Glutamatergic neuron (in vitro differentiated cells): ENCODE results near the gene ANTXR1. TPM values are rescaled to one million over a fixed set of nuclear protein-coding genes. Genes with fewer than 3 reads are reported as not detected.

Experiments used
- DNase-seq: peaks from one replicate; pipeline ENCODE4 v3.0.0; 2022
- H3K27ac Mint-ChIP-seq: one replicate; pipeline ENCODE4 v1.8.0; 2020; ENCODE audit warnings: mild to moderate bottlenecking, mixed read lengths, inconsistent platforms; ENCODE audit not compliant: unreplicated experiment
- H3K27me3 Mint-ChIP-seq: one replicate; pipeline ENCODE4 v1.8.0; 2020; ENCODE audit warnings: mild to moderate bottlenecking, moderate library complexity, mixed read lengths, inconsistent platforms; ENCODE audit not compliant: unreplicated experiment
- H3K36me3 Mint-ChIP-seq: one replicate; pipeline ENCODE4 v1.8.0; 2020; ENCODE audit warnings: mild to moderate bottlenecking, mixed read lengths, inconsistent platforms; ENCODE audit not compliant: unreplicated experiment
- H3K4me1 Mint-ChIP-seq: one replicate; pipeline ENCODE4 v1.8.0; 2020; ENCODE audit warnings: mild to moderate bottlenecking, low read depth, mixed read lengths, inconsistent platforms; ENCODE audit not compliant: unreplicated experiment
- H3K4me3 Mint-ChIP-seq: one replicate; pipeline ENCODE4 v1.8.0; 2020; ENCODE audit warnings: mild to moderate bottlenecking, mixed read lengths, inconsistent platforms; ENCODE audit not compliant: unreplicated experiment
- H3K9me3 Mint-ChIP-seq: one replicate; pipeline ENCODE4 v1.8.0; 2020; ENCODE audit warnings: mild to moderate bottlenecking, moderate library complexity, mixed read lengths, inconsistent platforms; ENCODE audit not compliant: unreplicated experiment
- CTCF ChIP-seq: fragments of 200-600 bp; sonication (generic); IDR thresholded peaks from one replicate; pipeline ENCODE4 v1.5.0; 2021; ENCODE audit not compliant: partially characterized antibody, unreplicated experiment
- total RNA-seq: library from RNA; stranded (reverse); fragmentation: NEBNext Ultra II Directional; extraction: Animal tissue kit (Norgen Biotek cat#: 25700); gene quantifications from one replicate; pipeline ENCODE4 v1.2.1, GENCODE V29; 2021; ENCODE audit not compliant: unreplicated experiment

Gene ANTXR1
- total RNA-seq, 1 donor from 2014 or later: 26.7 TPM

DNA sequence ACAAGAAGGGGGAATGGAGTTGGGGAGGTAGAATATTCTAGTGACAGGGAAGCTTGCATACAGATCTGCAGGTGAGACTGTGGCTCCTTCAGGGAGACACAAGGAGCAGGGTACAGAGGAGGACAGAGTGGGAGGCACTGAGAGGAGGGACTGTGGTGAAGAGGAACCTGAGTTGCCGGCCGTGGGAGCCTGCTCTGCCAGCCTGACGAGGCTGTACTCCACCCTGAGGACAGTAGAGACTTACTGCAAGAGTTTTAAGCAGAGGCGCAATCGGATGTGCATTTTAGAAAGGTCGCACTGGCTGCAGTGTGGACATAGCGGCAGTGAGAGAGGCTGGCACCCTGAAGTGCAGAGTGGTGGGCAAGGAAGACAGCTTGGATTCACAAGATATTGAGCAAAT lies 188.3 kb downstream of the ANTXR1 start:
- no peak for TF ChIP-seq CTCF
- Mint-ChIP-seq H3K27me3 (peaks cover 5% of the 10 kb centered on the region), H3K36me3 (no peaks in the 10 kb centered on the region), H3K27ac (no peak overlapping the region), H3K4me3 (no peak overlapping the region), H3K4me1 (no peaks in the 10 kb centered on the region), H3K9me3 (no peaks in the 10 kb centered on the region)
- DNase-seq: no peak

DNA sequence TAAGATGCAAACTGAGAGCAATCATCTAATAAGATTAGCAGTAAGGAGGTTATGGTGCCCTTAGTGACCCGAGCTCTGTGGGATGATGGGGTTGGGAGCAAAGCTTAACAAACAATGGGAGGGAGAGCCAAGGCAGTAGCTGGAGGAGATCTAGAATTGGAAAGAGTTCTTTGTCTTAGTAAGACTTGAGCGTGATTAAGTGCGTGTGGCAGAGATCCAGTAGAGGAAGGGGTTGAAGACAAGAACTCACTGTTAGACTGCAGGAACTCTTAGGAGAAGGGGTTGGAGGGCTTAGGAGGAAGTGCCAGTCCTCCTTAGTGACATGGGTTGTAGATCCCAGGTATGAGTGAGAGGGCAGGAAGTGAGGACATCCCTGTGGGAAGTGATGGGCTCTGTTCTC lies 189.3 kb downstream of the ANTXR1 start:
- Mint-ChIP-seq H3K27ac (no peak overlapping the region), H3K4me1 (no peaks in the 10 kb centered on the region), H3K4me3 (no peak overlapping the region), H3K9me3 (no peaks in the 10 kb centered on the region), H3K36me3 (peaks cover 3% of the 10 kb centered on the region), H3K27me3 (peaks cover 3% of the 10 kb centered on the region)
- TF ChIP-seq CTCF: no peak
- no peak for DNase-seq

DNA sequence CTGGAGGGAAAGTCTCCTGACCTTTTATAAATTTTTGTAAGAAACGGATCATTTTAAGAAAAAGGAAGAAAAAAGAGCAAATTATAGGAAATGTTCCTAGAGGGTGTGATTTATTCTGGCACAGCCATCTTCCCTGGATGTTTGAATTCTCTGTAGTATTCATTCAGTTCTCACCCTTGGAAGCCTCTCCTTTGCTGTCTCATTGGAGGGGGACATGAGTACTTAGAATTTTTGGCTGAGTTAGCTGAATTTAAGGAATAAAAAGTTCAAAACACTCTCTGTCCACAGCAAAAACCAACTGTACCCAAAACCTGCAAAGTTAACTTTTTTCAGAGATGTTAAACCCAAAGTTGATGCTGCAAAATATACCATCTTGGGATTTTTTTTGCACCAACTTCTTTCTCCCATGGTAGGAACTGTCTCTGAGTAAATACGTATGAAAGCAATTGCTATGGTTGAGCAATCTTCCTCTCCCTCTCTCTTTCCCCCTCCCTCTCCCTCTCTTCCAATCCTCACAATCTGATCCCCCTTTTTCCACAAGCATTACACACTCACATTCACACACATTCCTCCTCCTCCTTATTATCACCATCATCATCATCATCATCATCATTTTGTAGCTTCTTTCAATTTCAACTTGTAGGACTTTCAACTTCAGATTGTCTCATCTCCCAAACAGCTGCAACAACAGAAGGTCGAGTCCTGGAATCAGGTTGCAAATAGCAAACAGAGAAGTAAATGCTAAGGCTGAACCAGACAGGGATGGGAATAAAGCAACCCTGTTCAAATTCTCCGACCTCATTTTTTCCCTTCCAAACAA lies 190.4 kb downstream of the ANTXR1 start:
- peaks cover 9% of the 10 kb centered on the region for H3K36me3 Mint-ChIP-seq
- H3K4me1 Mint-ChIP-seq: no peaks in the 10 kb centered on the region
- H3K9me3 Mint-ChIP-seq: no peaks in the 10 kb centered on the region
- TF ChIP-seq CTCF: no peak
- no peak overlapping the region for H3K4me3 Mint-ChIP-seq
- no peak overlapping the region for H3K27ac Mint-ChIP-seq
- H3K27me3 Mint-ChIP-seq: peaks cover 3% of the 10 kb centered on the region
- no peak for DNase-seq

GRCh38 chr2:69204654-69205053 lies 191.7 kb downstream of the ANTXR1 start:
- Mint-ChIP-seq H3K9me3 (no peaks in the 10 kb centered on the region), H3K4me1 (no peaks in the 10 kb centered on the region), H3K4me3 (no peak overlapping the region), H3K27me3 (peaks cover 3% of the 10 kb centered on the region), H3K36me3 (peaks cover 9% of the 10 kb centered on the region), H3K27ac (no peak overlapping the region)
- DNase-seq: no peak
- no peak for TF ChIP-seq CTCF

GRCh38 chr2:69205076-69205475 lies 192.1 kb downstream of the ANTXR1 start:
- Mint-ChIP-seq H3K4me3 (no peak overlapping the region), H3K4me1 (no peaks in the 10 kb centered on the region), H3K27me3 (peaks cover under 1% of the 10 kb centered on the region), H3K36me3 (peaks cover 9% of the 10 kb centered on the region), H3K9me3 (no peaks in the 10 kb centered on the region), H3K27ac (no peak overlapping the region)
- no peak for TF ChIP-seq CTCF
- no peak for DNase-seq
